Urinary bladder (tissue), 4 donors: Measurements from ENCODE around the gene KRTAP5-6. TPM values are rescaled to one million over a fixed set of nuclear protein-coding genes. Genes with fewer than 3 reads are reported as not detected.

ENCODE experiments used
- DNase-seq: peaks from one replicate; pipeline ENCODE4 v3.0.0-alpha.2; 2015; ENCODE audit errors: extremely low spot score
- H3K27ac ChIP-seq: one replicate; pipeline ENCODE4 v1.5.1; 2013; ENCODE audit warnings: low read depth, mild to moderate bottlenecking, moderate library complexity
- H3K36me3 ChIP-seq: one replicate; pipeline ENCODE4 v1.6.1; 2013; ENCODE audit warnings: mild to moderate bottlenecking, moderate library complexity; ENCODE audit not compliant: insufficient read depth
- H3K4me1 ChIP-seq: one replicate; pipeline ENCODE4 v1.6.1; 2013; ENCODE audit warnings: mild to moderate bottlenecking, moderate library complexity; ENCODE audit not compliant: insufficient read depth
- H3K4me3 ChIP-seq: one replicate; pipeline ENCODE4 v1.5.1; 2013; ENCODE audit warnings: low read depth, low read length
- WGBS: extraction: QIAGEN DNeasy Blood & Tissue Kit; methylation state at CpG from one replicate; pipeline ENCODE4 v1.1.7; 2013; 5-methylcytosine and 5-hydroxymethylcytosine counted together
- polyA plus RNA-seq: library from polyadenylated mRNA; stranded (reverse); fragments of 200-250 nt; gene quantifications from one replicate; pipeline ENCODE4 v1.2.3, GENCODE V29; 2013
- total RNA-seq: library from RNA; depleted of rRNA; stranded (reverse); fragments of >200 nt; gene quantifications from one replicate; pipeline ENCODE4 v1.2.3, GENCODE V29; 2014
- donor health status: healthy with polysubstance abuse.
- donor health status: healthy.

Gene KRTAP5-6
- total and polyA plus RNA-seq, 2 donors, result not detected

GRCh38 chr11:1718326-1718725 is 21.3 kb downstream of the KRTAP5-6 start:
- DNase-seq, result no peak
- Histone ChIP-seq H3K36me3 (no peaks in the 10 kb centered on the region), H3K4me3 (no peak overlapping the region), H3K27ac (no peak overlapping the region), H3K4me1 (no peaks in the 10 kb centered on the region)
- WGBS, result 91% methylated on average over 15 of the region's 15 CpGs

- 56% methylated on average over 8 of the region's 8 CpGs for WGBS
- Histone ChIP-seq H3K4me3 (no peak overlapping the region), H3K4me1 (no peaks in the 10 kb centered on the region), H3K27ac (no peak overlapping the region), H3K36me3 (no peaks in the 10 kb centered on the region)
- no peak for DNase-seq
Measured at GRCh38 chr11:1719781-1720180, 22.8 kb downstream of the KRTAP5-6 start.

- WGBS, result 64% methylated on average over 11 of the region's 11 CpGs
- Histone ChIP-seq H3K4me3 (no peak overlapping the region), H3K27ac (no peak overlapping the region), H3K4me1 (no peaks in the 10 kb centered on the region), H3K36me3 (no peaks in the 10 kb centered on the region)
- no peak for DNase-seq
Measured at GRCh38 chr11:1727096-1727690, 30.2 kb downstream of the KRTAP5-6 start.

- no peak overlapping the region for H3K4me3 ChIP-seq
- no peak for DNase-seq
- H3K27ac ChIP-seq, result no peak overlapping the region
- H3K4me1 ChIP-seq, result no peaks in the 10 kb centered on the region
- no peaks in the 10 kb centered on the region for H3K36me3 ChIP-seq
- WGBS, result 63% methylated on average over 9 of the region's 9 CpGs
Measured at GRCh38 chr11:1727861-1728260, 30.9 kb downstream of the KRTAP5-6 start.

GRCh38 chr11:1728301-1728700 is 31.3 kb downstream of the KRTAP5-6 start:
- WGBS, result 59% methylated on average over 4 of the region's 4 CpGs
- no peak overlapping the region for H3K27ac ChIP-seq
- H3K4me1 ChIP-seq, result no peaks in the 10 kb centered on the region
- H3K36me3 ChIP-seq, result no peaks in the 10 kb centered on the region
- no peak overlapping the region for H3K4me3 ChIP-seq
- no peak for DNase-seq

- Histone ChIP-seq H3K4me3 (no peak overlapping the region), H3K4me1 (no peaks in the 10 kb centered on the region), H3K27ac (no peak overlapping the region), H3K36me3 (no peaks in the 10 kb centered on the region)
- no peak for DNase-seq
- 83% methylated on average over 25 of the region's 25 CpGs for WGBS
Measured at GRCh38 chr11:1728931-1729691, 32.1 kb downstream of the KRTAP5-6 start.

GRCh38 chr11:1729692-1730011 is 32.7 kb downstream of the KRTAP5-6 start:
- no peak for DNase-seq

GRCh38 chr11:1730059-1730629 is 33.1 kb downstream of the KRTAP5-6 start:
- Histone ChIP-seq H3K36me3 (no peaks in the 10 kb centered on the region), H3K4me1 (no peaks in the 10 kb centered on the region), H3K4me3 (no peak overlapping the region), H3K27ac (no peak overlapping the region)
- 57% methylated on average over 11 of the region's 11 CpGs for whole genome bisulfite sequencing
- DNase-seq, result no peak

More at GRCh38 chr11:1729692-1730011, 32.7 kb downstream of the KRTAP5-6 start:
- Histone ChIP-seq H3K36me3 (no peaks in the 10 kb centered on the region), H3K27ac (no peak overlapping the region), H3K4me3 (no peak overlapping the region), H3K4me1 (no peaks in the 10 kb centered on the region)
- 59% methylated on average over 9 of the region's 9 CpGs for WGBS

GRCh38 chr11:1731451-1732059 is 34.6 kb downstream of the KRTAP5-6 start:
- no peak for DNase-seq
- H3K27ac ChIP-seq, result no peak overlapping the region
- no peak overlapping the region for H3K4me3 ChIP-seq
- no peaks in the 10 kb centered on the region for H3K36me3 ChIP-seq
- H3K4me1 ChIP-seq, result no peaks in the 10 kb centered on the region
- WGBS, result 86% methylated on average over 5 of the region's 5 CpGs

GRCh38 chr11:1732418-1733008 is 35.5 kb downstream of the KRTAP5-6 start:
- Histone ChIP-seq H3K36me3 (no peaks in the 10 kb centered on the region), H3K4me1 (no peaks in the 10 kb centered on the region), H3K4me3 (no peak overlapping the region), H3K27ac (no peak overlapping the region)
- DNase-seq, result no peak
- 32% methylated on average over 13 of the region's 13 CpGs for WGBS

GRCh38 chr11:1733009-1733715 is 36.2 kb downstream of the KRTAP5-6 start:
- Histone ChIP-seq H3K4me3 (no peak overlapping the region), H3K27ac (no peak overlapping the region), H3K4me1 (no peaks in the 10 kb centered on the region), H3K36me3 (no peaks in the 10 kb centered on the region)
- DNase-seq, result no peak
- 73% methylated on average over 14 of the region's 14 CpGs for WGBS

GRCh38 chr11:1733716-1734640 is 37.0 kb downstream of the KRTAP5-6 start:
- DNase-seq, result no peak
- Histone ChIP-seq H3K36me3 (no peaks in the 10 kb centered on the region), H3K4me3 (no peak overlapping the region), H3K4me1 (no peaks in the 10 kb centered on the region), H3K27ac (no peak overlapping the region)
- 71% methylated on average over 28 of the region's 28 CpGs for WGBS
